ENCODE results near the gene MKRN1.
"Not testable (repeated sequence)": the region's sequence is repeated elsewhere in the genome, so short reads cannot be mapped to it uniquely, and the experiment has no call there.

Gene MKRN1

GRCh38 chr7:140484951-140485499, 5.7 kb upstream of the MKRN1 start:
- ATAC-seq (no peak), DNase-seq (no peak)

GRCh38 chr7:140484479-140484878, 5.2 kb upstream of the MKRN1 start:
- no peak for ATAC-seq

GRCh38 chr7:140479739-140480084, 407 bp upstream of the MKRN1 start:
- ATAC-seq (no peak), DNase-seq (no peak)

More at GRCh38 chr7:140484479-140484878, 5.2 kb upstream of the MKRN1 start:
- DNase-seq: no peak

DNA sequence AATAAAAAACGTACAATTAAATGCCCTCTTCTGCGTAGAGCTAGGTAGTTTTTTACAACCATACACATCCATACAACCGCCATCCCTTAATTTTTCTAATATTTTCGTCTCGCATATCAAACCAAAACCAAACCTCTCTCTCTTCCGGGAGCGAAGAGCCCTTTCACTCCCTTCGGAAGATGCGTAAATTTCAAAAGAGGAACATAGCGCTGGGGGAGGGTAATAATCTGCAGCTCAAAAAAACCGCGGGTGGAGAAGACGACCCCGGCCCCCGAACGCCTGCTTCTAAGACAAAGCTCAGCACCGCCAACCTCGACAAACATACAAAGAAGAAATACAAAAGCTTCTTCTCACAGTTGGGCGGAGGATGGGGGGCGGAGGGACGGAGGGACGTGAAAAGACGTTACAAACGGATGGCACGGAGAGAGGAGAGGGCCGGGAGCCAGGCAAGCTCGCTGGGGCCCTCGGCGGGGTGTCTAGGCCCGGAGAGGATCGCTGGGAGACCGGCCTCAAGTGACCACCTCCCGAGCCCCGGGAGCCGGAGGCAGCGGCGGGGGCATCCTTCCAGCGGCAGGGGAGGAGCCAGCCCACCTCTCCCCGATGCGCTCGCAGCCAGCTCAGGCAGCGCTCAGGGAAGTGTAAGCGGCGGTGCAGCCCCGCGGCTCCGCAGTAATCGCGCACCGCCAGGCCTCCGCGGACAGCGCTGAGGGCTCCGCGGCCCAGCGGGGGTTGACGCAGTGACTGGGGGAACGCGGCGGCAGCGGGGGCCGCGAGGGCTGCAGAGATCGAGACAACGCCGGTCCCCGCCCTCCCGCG, 851 bp downstream of the MKRN1 start:
- ATAC-seq: peak; percentile 22
- DNase-seq: peak; percentile 51

DNA sequence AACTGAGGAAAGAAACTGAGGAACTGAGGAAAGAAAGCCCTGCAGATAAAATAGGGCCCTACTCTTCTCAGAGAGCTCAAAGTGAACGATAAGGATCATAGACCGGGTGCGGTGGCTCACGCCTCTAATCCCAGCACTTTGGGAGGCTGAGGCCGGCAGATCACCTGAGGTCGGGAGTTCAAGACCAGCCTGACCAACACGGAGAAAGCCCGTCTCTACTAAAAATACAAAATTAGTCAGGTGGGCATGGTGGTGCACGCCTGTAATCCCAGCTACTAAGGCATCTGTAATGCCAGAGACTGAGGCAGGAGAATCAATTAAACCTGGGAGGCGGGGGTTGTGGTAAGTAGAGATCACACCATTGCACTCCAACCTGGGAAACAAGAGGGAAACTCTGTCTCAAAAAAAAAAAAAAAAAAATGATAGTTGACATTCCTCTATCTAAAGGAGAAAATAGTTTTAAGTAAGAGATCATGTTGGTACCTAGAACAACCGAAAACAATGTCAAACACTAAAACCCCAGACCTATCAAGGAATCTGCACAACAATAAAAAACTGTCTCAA, 2.5 kb downstream of the MKRN1 start:
- ATAC-seq (no peak), DNase-seq (no peak)

DNA sequence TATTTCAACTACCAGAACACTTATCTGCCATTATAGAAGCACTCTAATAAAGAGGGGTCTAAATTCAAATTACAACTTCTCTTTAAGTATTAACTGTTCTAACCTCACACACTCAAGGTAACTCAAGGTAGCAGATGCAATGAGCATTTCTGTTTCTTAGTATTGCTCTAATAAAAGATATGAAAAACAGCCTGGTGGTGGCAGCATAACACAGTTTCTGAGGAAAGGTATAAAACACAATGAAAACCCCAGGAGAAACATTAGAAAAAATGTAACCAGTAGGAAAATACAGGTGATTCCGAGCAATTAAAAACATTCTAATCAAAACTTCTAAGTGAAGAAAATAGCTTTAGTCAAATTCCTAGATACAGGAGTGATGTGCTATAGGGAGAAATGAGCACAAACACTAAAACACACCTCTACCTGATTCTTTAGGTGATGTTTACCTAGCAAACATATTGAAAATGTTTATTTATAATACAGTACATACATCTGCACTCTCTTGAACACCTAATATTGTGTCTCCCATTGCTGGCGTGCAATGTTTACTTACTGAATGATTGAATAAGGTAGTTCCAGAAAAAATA, 3.5 kb downstream of the MKRN1 start:
- DNase-seq: peak; percentile 33
- no peak for ATAC-seq

DNA sequence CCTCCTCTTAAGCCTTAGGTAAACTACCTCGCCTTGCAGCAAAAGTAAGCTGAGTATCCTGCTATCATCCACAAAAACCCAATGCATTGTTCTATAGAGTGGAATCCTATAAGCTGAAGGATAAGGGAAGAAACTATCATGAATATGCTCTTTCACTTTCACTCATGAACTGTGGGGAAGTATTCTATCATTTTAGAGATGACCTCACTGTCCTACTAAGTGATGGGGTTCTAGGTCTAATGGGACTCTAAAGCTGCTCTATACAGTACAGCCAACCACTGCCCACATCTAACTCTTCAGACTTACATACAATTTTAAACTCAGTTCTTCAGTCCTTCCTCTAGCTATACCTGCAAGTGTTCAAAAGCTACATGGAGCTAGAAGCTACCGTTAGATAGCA, 16.2 kb downstream of the MKRN1 start:
- DNase-seq (no peak), ATAC-seq (peak; percentile 55)

DNA sequence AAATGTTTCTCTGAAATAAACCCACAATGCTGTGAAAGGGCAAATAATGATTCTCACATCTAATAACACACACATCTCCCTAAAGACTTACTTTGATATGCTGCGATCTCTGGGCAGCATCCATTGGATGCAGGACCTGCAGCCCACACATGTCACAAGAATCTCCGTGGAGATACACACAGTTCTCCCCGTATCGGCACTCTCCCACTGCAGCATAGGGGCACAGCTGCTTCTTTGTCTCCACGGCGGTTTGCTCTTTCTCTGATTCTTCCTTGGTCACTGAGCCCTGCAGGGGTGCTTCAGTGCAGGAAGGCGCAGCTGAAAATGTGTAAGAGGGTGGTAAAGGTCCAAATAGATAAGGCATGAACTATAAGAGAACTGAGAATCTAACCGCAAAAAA, 20.4 kb downstream of the MKRN1 start:
- ATAC-seq (no peak), DNase-seq (no peak)

- DNase-seq (no peak), ATAC-seq (no peak)
These were observed 21.1 kb downstream of the MKRN1 start for GRCh38 chr7:140458201-140458600.

DNA sequence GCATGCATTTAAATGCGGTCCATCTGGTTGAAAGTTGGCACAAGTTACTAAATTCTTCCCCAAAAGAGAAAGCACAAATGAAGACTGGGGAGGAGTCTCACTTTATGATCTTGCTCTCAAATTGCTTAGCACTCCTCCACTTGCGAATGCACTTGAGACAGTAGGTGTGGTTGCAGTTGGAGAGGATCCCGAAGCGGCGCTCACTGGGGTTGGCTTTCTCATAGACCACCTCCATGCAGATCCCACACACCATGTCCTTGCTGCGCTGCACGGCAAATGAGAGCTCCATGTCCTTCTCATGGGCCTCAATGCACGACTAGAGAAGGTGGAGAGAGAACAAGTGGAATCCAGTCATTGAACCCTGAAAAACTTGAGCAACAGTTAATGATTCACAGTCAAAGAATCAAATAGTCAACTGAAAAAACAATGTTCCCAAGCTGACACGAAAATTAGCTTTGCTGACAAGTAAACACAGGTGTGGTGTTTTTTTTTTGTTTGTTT, 22.7 kb downstream of the MKRN1 start:
- DNase-seq (no peak), ATAC-seq (no peak)

DNA sequence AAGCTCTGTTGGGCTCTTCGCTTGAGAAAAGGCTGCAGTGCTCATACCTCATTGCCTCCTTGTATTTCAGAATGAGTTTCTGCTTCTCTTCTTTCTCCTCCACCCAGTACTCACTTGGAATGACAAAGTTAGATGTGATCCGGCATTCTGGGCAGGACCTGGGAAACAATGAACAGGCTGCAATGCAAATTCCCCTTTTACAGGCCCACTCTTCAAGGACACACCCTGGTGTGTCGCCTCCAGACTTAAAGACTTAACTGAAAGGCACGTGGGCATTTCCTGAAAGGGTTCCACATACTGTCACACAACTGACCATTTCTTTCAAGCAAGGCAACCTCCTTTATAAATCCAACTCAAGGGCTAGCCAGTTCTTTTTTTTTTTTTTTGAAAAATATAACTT, 23.6 kb downstream of the MKRN1 start:
- no peak for DNase-seq
- ATAC-seq: no peak

DNA sequence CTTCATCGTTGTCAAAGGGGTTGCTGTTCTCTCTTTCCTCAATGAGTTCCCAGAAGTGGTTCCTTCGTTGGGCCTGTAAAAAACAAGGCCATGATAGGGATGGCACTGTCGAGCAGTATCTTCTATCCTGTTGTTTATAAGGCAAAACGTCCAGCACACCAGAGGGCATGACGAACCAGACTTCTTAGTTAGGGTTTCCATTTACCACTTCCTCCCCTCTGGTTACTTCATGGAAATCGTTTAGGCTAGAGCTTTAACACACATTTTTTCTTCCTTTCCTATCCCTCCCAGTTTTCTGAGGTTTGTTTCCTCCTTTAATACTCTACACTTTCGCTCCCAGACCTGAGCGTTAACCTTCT, 24.7 kb downstream of the MKRN1 start:
- ATAC-seq (no peak), DNase-seq (no peak)

- not testable (repeated sequence) for DNase-seq
These were observed 25.3 kb downstream of the MKRN1 start for GRCh38 chr7:140453785-140454656.

GRCh38 chr7:140453273-140453672, 26.0 kb downstream of the MKRN1 start:
- DNase-seq (no peak), ATAC-seq (no peak)

More at GRCh38 chr7:140453785-140454656, 25.3 kb downstream of the MKRN1 start:
- ATAC-seq: not testable (repeated sequence)

DNA sequence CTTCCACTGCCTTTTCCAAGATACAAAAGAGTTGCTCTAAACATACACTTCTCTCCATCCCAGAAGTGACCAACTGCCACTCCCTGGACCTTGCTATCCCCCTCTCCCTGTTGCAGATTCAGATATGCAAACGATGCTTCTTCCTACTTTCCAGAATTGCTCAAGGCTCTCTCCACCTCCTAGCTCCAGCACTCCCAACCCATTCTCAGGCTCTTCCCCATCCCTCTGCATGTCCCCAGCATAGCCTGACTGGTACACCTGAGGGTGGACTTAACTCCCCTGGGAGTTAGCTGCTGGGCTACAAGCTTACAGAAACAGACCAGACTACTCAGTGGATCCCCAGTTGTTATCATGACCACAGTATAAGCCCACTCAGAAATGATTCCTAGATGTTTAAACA, 27.6 kb downstream of the MKRN1 start:
- ATAC-seq (no peak), DNase-seq (no peak)

- no peak for DNase-seq
- ATAC-seq: no peak
These were observed 30.4 kb downstream of the MKRN1 start for GRCh38 chr7:140448781-140449480.

GRCh38 chr7:140447841-140448240, 31.5 kb downstream of the MKRN1 start:
- DNase-seq: no peak

DNA sequence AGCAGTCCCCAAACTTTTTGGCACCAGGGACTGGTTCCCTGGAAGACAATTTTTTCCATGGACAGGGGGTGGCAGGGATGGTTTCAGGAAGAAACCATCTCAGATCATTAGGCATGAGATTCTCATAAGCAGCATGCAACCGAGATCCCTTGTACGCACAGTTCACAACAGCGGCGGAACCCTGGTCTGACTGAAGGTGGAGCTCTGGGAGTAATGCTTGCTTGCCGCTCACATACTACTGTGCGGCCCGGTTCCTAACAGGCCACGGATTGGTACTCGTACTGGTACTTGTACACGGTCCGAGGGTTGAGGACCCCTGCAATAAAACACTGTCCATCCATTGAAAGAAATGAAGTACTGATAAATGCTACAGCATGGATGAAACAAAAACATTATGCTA, 32.8 kb downstream of the MKRN1 start:
- ATAC-seq: no peak
- DNase-seq: no peak

More at GRCh38 chr7:140447841-140448240, 31.5 kb downstream of the MKRN1 start:
- ATAC-seq: no peak

GRCh38 chr7:140441519-140441918, 37.8 kb downstream of the MKRN1 start:
- DNase-seq (no peak), ATAC-seq (no peak)

DNA sequence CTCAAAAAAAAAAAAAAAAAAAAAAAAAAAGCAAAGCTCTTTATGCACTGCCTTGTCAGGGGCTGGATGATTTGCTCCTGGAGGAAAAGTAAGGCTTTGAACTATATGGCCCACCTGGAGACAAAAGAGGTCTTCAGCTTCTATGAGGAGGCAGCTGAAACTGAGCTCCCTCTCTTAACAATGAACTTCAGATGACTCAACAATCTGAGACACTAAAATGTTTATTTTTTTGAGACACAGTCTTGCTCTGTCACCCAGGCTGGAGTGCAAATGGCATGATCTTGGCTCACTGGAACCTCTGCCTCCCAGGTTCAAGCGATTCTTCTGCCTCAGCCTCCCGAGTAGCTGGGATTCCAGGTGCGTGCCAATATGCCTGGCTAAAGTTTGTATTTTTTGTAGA, 38.7 kb downstream of the MKRN1 start:
- ATAC-seq (no peak), DNase-seq (no peak)

GRCh38 chr7:140439359-140439758, 39.9 kb downstream of the MKRN1 start:
- peak; percentile 76 for ATAC-seq

More at GRCh38 chr7:140439359-140439758, 39.9 kb downstream of the MKRN1 start:
- no peak for DNase-seq

Data from stimulated activated naive CD8-positive, alpha-beta T cell treated with anti-CD3 and anti-CD28 coated beads, Interleukin-15, Interleukin-2, amounts not matched to agents 100 U/mL and 50 U/mL, for 24 hours (primary cell).